A673 (cell line): ENCODE results near the gene AGAP1. TPM values are rescaled to one million over a fixed set of nuclear protein-coding genes. Genes with fewer than 3 reads are reported as not detected.

ENCODE experiments used
- BruUV-seq: library from RNA; stranded (reverse); fragments of 400-500 nt; replicated peaks from 2 replicates; lab custom pipeline; 2021; lab: Mats Ljungman, UMichigan
- CTCF ChIA-PET: fragments of 300-600 bp; sonication (Branson Sonifier 250); formaldehyde crosslinking; loops from one replicate; lab custom pipeline; 2022; ENCODE audit warnings: antibody characterized with exemption; lab: Charles Lee
- POLR2A ChIA-PET: fragments of 300-600 bp; sonication (Branson Sonifier 250); formaldehyde crosslinking; loops from one replicate; lab custom pipeline; 2022; ENCODE audit warnings: antibody characterized with exemption; ENCODE audit not compliant: low non-redundant PET; lab: Charles Lee
- DNase-seq: peaks from one replicate; pipeline ENCODE4 v3.0.0-alpha.2; 2015; ENCODE audit warnings: low spot score
- H3K27ac ChIP-seq: fragments of 200-600 bp; sonication (generic); 2 replicates; pipeline ENCODE4 v1.5.1; 2016; ENCODE audit warnings: mixed run types, low read depth, mild to moderate bottlenecking, mixed read lengths, antibody characterized with exemption, low read length; ENCODE audit not compliant: poor library complexity, severe bottlenecking
- H3K27me3 ChIP-seq: fragments of 200-600 bp; sonication (generic); replicated peaks from 2 replicates; pipeline ENCODE4 v1.6.1; 2017; ENCODE audit warnings: mixed run types, low read depth, mild to moderate bottlenecking, mixed read lengths, antibody characterized with exemption, low read length; ENCODE audit not compliant: insufficient read depth, poor library complexity
- H3K36me3 ChIP-seq: fragments of 200-600 bp; sonication (generic); 2 replicates; pipeline ENCODE4 v1.6.1; 2016; ENCODE audit warnings: mixed run types, mild to moderate bottlenecking, mixed read lengths, antibody characterized with exemption, low read length; ENCODE audit not compliant: insufficient read depth, poor library complexity, severe bottlenecking
- H3K4me1 ChIP-seq: fragments of 200-600 bp; sonication (generic); 2 replicates; pipeline ENCODE4 v1.6.1; 2017; ENCODE audit warnings: mixed run types, mild to moderate bottlenecking, mixed read lengths, antibody characterized with exemption, low read length; ENCODE audit not compliant: insufficient read depth, poor library complexity, severe bottlenecking
- H3K4me3 ChIP-seq: fragments of 200-600 bp; sonication (generic); 2 replicates; pipeline ENCODE4 v1.5.1; 2016; ENCODE audit warnings: low read depth, mixed run types, mild to moderate bottlenecking, mixed read lengths, low read length; ENCODE audit not compliant: poor library complexity, severe bottlenecking
- H3K9me3 ChIP-seq: fragments of 200-600 bp; sonication (generic); 2 replicates; pipeline ENCODE4 v1.6.1; 2016; ENCODE audit warnings: mixed run types, low read depth, mild to moderate bottlenecking, mixed read lengths, antibody characterized with exemption, low read length; ENCODE audit not compliant: poor library complexity, severe bottlenecking
- EZH2 ChIP-seq: fragments of 200-600 bp; sonication (generic); IDR thresholded peaks from 2 replicates; pipeline ENCODE4 v1.6.1; 2017; ENCODE audit warnings: borderline replicate concordance, low read depth, mild to moderate bottlenecking, mixed read lengths, antibody characterized with exemption, low read length; ENCODE audit not compliant: poor library complexity, severe bottlenecking
- intact Hi-C: fragments of 100-400 bp; cut with micrococcal nuclease; formaldehyde crosslinking; loops from one replicate; pipeline ENCODE4 v1.10.0; 2022; ENCODE audit not compliant: unreplicated experiment
- total RNA-seq: library from RNA; stranded (reverse); gene quantifications from 2 replicates; pipeline ENCODE4 v1.2.3, GENCODE V29; 2021
- TF ChIP-seq, protein P1 (sequence below): fragments of 300-800, 200-600 bp; sonication (generic); conservative IDR thresholded peaks from 2 replicates; pipeline ENCODE4 v1.5.1; 2017; ENCODE audit warnings: low read depth, mild to moderate bottlenecking, antibody characterized with exemption, low read length, moderate library complexity, mixed read lengths

AGAP1 gene
- total RNA-seq, 1 experiment from 2014 or later, result 25.3 TPM

DNA sequence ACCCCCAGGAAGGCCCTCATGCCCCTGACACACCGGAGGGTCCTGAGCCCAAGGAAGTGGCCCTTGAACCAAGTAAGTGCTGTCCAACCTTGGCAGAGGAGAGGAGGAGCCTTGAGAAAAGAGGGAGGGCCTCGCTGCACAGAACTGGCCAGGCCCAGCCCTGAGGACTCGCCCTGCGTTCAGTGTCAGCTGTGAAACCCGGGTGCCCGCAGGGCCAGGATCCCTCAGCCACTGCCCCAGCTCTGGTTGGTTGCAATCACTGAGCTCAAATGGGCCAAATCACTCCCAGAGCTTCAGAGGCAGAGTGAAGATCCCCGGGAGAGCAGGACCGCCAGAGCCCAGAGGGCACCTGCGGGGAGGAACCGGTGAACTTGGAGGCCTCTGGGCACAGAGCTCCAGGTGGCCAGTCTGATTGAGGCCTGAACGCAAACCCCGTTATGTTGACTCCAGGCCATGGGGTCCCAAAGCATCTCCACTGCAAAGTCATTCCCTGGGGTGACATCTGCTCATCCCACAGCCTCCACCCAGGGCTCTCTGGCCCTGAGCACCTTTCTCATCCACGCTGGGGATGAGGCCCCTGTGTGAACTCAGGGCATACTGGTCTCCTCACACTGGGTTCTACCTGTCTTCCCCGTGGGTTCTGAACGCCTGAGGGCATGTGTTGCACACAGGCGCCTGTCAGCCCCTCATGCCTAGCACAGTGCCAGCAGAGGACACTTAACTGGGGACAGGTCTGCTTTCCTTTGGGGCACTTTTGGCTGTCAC lies 662.4 kb downstream of the AGAP1 start:
- intact Hi-C loops, result no loop called here
- TF ChIP-seq, protein P1, sequence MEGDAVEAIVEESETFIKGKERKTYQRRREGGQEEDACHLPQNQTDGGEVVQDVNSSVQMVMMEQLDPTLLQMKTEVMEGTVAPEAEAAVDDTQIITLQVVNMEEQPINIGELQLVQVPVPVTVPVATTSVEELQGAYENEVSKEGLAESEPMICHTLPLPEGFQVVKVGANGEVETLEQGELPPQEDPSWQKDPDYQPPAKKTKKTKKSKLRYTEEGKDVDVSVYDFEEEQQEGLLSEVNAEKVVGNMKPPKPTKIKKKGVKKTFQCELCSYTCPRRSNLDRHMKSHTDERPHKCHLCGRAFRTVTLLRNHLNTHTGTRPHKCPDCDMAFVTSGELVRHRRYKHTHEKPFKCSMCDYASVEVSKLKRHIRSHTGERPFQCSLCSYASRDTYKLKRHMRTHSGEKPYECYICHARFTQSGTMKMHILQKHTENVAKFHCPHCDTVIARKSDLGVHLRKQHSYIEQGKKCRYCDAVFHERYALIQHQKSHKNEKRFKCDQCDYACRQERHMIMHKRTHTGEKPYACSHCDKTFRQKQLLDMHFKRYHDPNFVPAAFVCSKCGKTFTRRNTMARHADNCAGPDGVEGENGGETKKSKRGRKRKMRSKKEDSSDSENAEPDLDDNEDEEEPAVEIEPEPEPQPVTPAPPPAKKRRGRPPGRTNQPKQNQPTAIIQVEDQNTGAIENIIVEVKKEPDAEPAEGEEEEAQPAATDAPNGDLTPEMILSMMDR, result no peak
- TF ChIP-seq EZH2, result no peak
- H3K9me3 ChIP-seq, result no peaks in the 10 kb centered on the region
- H3K27me3 ChIP-seq, result no peaks in the 10 kb centered on the region
- no peak for DNase-seq
- ChIA-PET POLR2A (no interaction called here), CTCF (no interaction called here)
- H3K4me3 ChIP-seq, result no peak overlapping the region
- no peak overlapping the region for H3K27ac ChIP-seq
- H3K4me1 ChIP-seq, result no peaks in the 10 kb centered on the region
- no TSS peak for BruUV-seq
- H3K36me3 ChIP-seq, result no peaks in the 10 kb centered on the region

DNA sequence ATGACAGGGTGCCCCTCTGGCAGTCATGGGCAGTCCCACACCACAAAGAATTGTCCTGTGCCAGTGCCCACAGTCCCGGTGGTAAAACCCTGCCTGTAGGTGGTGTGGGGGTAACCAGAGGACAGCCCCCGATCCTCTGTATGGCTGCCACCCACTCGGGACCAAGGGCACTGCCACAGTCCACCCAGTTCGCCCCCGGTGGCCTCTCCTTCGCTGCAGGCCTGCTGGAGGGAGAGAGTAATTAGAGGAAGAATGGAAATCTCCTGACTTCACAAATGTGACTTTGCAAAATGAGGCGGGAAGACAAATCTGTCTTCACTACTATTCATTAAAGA lies 663.0 kb downstream of the AGAP1 start:
- no peak for DNase-seq
- no peaks in the 10 kb centered on the region for H3K27me3 ChIP-seq
- intact Hi-C loops, result no loop called here
- TF ChIP-seq EZH2, result no peak
- TF ChIP-seq, protein P1, result no peak
- ChIA-PET POLR2A (no interaction called here), CTCF (no interaction called here)
- BruUV-seq, result no TSS peak
- H3K4me3 ChIP-seq, result no peak overlapping the region
- no peak overlapping the region for H3K27ac ChIP-seq
- H3K9me3 ChIP-seq, result no peaks in the 10 kb centered on the region
- H3K4me1 ChIP-seq, result no peaks in the 10 kb centered on the region
- H3K36me3 ChIP-seq, result no peaks in the 10 kb centered on the region

DNA sequence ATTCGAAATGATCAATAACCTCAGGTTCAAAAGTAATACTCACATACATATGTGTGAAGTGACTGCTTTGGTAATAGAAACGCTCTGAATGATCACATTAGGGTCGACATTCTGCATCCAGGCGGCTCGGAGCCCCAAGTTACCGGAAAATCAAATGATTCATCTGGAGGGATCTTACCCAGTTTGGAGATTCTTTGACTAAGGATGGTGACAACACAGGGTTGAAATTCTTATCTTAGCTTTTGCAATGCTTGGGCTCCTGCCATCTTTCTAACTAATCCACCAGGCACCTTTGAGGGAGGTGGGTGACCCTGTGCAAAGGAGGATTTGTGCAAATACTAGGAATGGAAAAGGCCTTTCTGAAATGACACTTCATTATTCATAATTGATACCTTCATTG lies 663.5 kb downstream of the AGAP1 start:
- Histone ChIP-seq H3K27me3 (peaks cover 1% of the 10 kb centered on the region), H3K4me3 (no peak overlapping the region), H3K9me3 (no peaks in the 10 kb centered on the region), H3K36me3 (no peaks in the 10 kb centered on the region), H3K27ac (no peak overlapping the region), H3K4me1 (no peaks in the 10 kb centered on the region)
- POLR2A ChIA-PET, result no interaction called here
- no TSS peak for BruUV-seq
- TF ChIP-seq, protein P1, result no peak
- TF ChIP-seq EZH2, result no peak
- no peak for DNase-seq
- intact Hi-C loops, result no loop called here
- CTCF ChIA-PET, result no interaction called here
